WTC11 (cell line): ENCODE data around the gene CNTNAP2. TPM values are rescaled to one million over a fixed set of nuclear protein-coding genes. Genes with fewer than 3 reads are reported as not detected.

Source experiments
- ATAC-seq: fragments of 200-7000 bp; cut with Tn5 transposase; 2 replicates; pipeline ENCODE4 v1.10.0; 2021; ENCODE audit warnings: mild to moderate bottlenecking, moderate library complexity
- CTCF ChIA-PET: fragments of 300-600 bp; sonication (Branson Sonifier 250); formaldehyde crosslinking; loops from one replicate; lab custom pipeline; 2021; ENCODE audit warnings: antibody characterized with exemption; lab: Charles Lee
- POLR2A ChIA-PET: fragments of 350-600 bp; sonication (Branson Sonifier 250); formaldehyde crosslinking; loops from one replicate; lab custom pipeline; 2021; ENCODE audit warnings: antibody characterized with exemption; lab: Charles Lee
- DNase-seq: peaks from one replicate; pipeline ENCODE4 v3.0.0; 2021; ENCODE audit warnings: low spot score
- H3K27ac Mint-ChIP-seq: 2 replicates; pipeline ENCODE4 v1.8.0; 2021; ENCODE audit warnings: mixed read lengths
- H3K27me3 Mint-ChIP-seq: 2 replicates; pipeline ENCODE4 v1.8.0; 2021; ENCODE audit warnings: low read depth, mild to moderate bottlenecking, moderate library complexity, mixed read lengths
- H3K36me3 Mint-ChIP-seq: 2 replicates; pipeline ENCODE4 v1.8.0; 2021; ENCODE audit warnings: mixed read lengths
- H3K4me1 Mint-ChIP-seq: 2 replicates; pipeline ENCODE4 v1.8.0; 2022; ENCODE audit warnings: mixed read lengths
- H3K4me3 Mint-ChIP-seq: 2 replicates; pipeline ENCODE4 v1.8.0; 2021; ENCODE audit warnings: mild to moderate bottlenecking, moderate library complexity, mixed read lengths
- H3K9me3 Mint-ChIP-seq: 2 replicates; pipeline ENCODE4 v1.8.0; 2021; ENCODE audit warnings: mixed read lengths
- AFF4 ChIP-seq: sonication (generic); formaldehyde crosslinking; IDR thresholded peaks from 2 replicates; pipeline ENCODE4 v1.8.1; 2023; ENCODE audit warnings: mild to moderate bottlenecking, missing genetic modification reagents, borderline replicate concordance
- ARID4B ChIP-seq: sonication (generic); formaldehyde crosslinking; IDR thresholded peaks from 2 replicates; pipeline ENCODE4 v1.8.0; 2023; ENCODE audit warnings: missing genetic modification reagents, mild to moderate bottlenecking, borderline replicate concordance
- ATF2 ChIP-seq: sonication (generic); formaldehyde crosslinking; IDR thresholded peaks from 2 replicates; pipeline ENCODE4 v1.8.1; 2022; ENCODE audit warnings: low read depth, missing genetic modification reagents, borderline replicate concordance
- CDX4 ChIP-seq: fragments of 250-450 bp; sonication (Bioruptor Pico); IDR thresholded peaks from 2 replicates; pipeline ENCODE4 v1.9.0; 2021; ENCODE audit warnings: moderate library complexity, mild to moderate bottlenecking, inconsistent platforms, borderline replicate concordance
- CTCF ChIP-seq: fragments of 200-600 bp; IDR thresholded peaks from 2 replicates; pipeline ENCODE4 v1.8.0; 2022; ENCODE audit warnings: antibody characterized with exemption
- IRF2 ChIP-seq: sonication (generic); formaldehyde crosslinking; IDR thresholded peaks from 2 replicates; pipeline ENCODE4 v1.8.0; 2022; ENCODE audit warnings: low read depth, missing genetic modification reagents, borderline replicate concordance
- KAT7 ChIP-seq: sonication (generic); formaldehyde crosslinking; IDR thresholded peaks from 2 replicates; pipeline ENCODE4 v1.8.1; 2023; ENCODE audit warnings: missing genetic modification reagents, mild to moderate bottlenecking, borderline replicate concordance
- NR2C2 ChIP-seq: sonication (generic); formaldehyde crosslinking; IDR thresholded peaks from 2 replicates; pipeline ENCODE4 v1.8.0; 2022; ENCODE audit warnings: mild to moderate bottlenecking, missing genetic modification reagents
- SMAD3 ChIP-seq: sonication (generic); formaldehyde crosslinking; IDR thresholded peaks from 2 replicates; pipeline ENCODE4 v1.8.0; 2022; ENCODE audit warnings: missing genetic modification reagents, mild to moderate bottlenecking, borderline replicate concordance
- USF1 ChIP-seq: sonication (generic); formaldehyde crosslinking; IDR thresholded peaks from 2 replicates; pipeline ENCODE4 v1.8.0; 2022; ENCODE audit warnings: mild to moderate bottlenecking, missing genetic modification reagents
- ZNF219 ChIP-seq: sonication (generic); formaldehyde crosslinking; IDR thresholded peaks from 2 replicates; pipeline ENCODE4 v1.8.0; 2023; ENCODE audit warnings: missing genetic modification reagents, mild to moderate bottlenecking, borderline replicate concordance
- ZNF281 ChIP-seq: sonication (generic); formaldehyde crosslinking; IDR thresholded peaks from 2 replicates; pipeline ENCODE4 v1.8.0; 2023; ENCODE audit warnings: mild to moderate bottlenecking, missing genetic modification reagents
- total RNA-seq: library from RNA; stranded (reverse); gene quantifications from 3 replicates; pipeline ENCODE4 v1.2.3, GENCODE V29; 2021

Gene CNTNAP2
- total RNA-seq, 1 experiment from 2014 or later: 63.8 TPM

GRCh38 chr7:147564786-147565476 lies 1448.3 kb downstream of the CNTNAP2 start (continued):
- no peak for TF ChIP-seq ARID4B (CRISPR knock-in tag)
- no peak for TF ChIP-seq CDX4
- no peak for TF ChIP-seq CTCF
- TF ChIP-seq USF1 (CRISPR knock-in tag): no peak
- TF ChIP-seq ZNF281 (CRISPR knock-in tag): no peak
- TF ChIP-seq KAT7 (CRISPR knock-in tag): no peak
- TF ChIP-seq, all 79 proteins: peak for 0

GRCh38 chr7:147567043-147567442 lies 1450.4 kb downstream of the CNTNAP2 start:
- Mint-ChIP-seq H3K9me3 (peaks cover 20% of the 10 kb centered on the region), H3K4me3 (no peak overlapping the region), H3K27ac (no peak overlapping the region), H3K36me3 (peaks cover 3% of the 10 kb centered on the region; the same call in 1 of the 2 replicates), H3K4me1 (peaks cover 16% of the 10 kb centered on the region), H3K27me3 (no peaks in the 10 kb centered on the region; the same call in 1 of the 2 replicates)
- ChIA-PET CTCF (no interaction called here), POLR2A (no interaction called here)
- DNase-seq: no peak
- no peak for ATAC-seq
- no peak for TF ChIP-seq NR2C2
- no peak for TF ChIP-seq AFF4 (CRISPR knock-in tag)
- no peak for TF ChIP-seq ATF2 (CRISPR knock-in tag)
- TF ChIP-seq IRF2: no peak
- TF ChIP-seq ZNF219: no peak
- TF ChIP-seq ARID4B (CRISPR knock-in tag): no peak
- TF ChIP-seq SMAD3 (CRISPR knock-in tag): no peak
